SJSA1 (cell line): ENCODE measurements around the gene KIF6. TPM values are rescaled to one million over a fixed set of nuclear protein-coding genes. Genes with fewer than 3 reads are reported as not detected.
A peak's percentile ranks its signal among the peaks of the same experiment; 100 is the strongest.

Experiments
- DNase-seq, 2 experiments: peaks; one replicate each; pipeline ENCODE4 v3.0.0-alpha.2; 2015 to 2020; ENCODE audit warnings: low spot score in 2 of 2, low read depth in 1 of 2
- H3K27ac ChIP-seq: fragments of 250-450 bp; sonication (Bioruptor Pico); 2 replicates; pipeline ENCODE4 v1.5.1; 2020; ENCODE audit warnings: mild to moderate bottlenecking, moderate library complexity
- H3K27me3 ChIP-seq: fragments of 250-450 bp; sonication (Bioruptor Pico); replicated peaks from 2 replicates; pipeline ENCODE4 v1.5.1; 2020; ENCODE audit warnings: mild to moderate bottlenecking, moderate library complexity
- H3K36me3 ChIP-seq: fragments of 250-450 bp; sonication (Bioruptor Pico); 2 replicates; pipeline ENCODE4 v1.5.1; 2020; ENCODE audit warnings: mild to moderate bottlenecking
- H3K4me1 ChIP-seq: fragments of 250-450 bp; sonication (Bioruptor Pico); replicated peaks from 2 replicates; pipeline ENCODE4 v1.6.1; 2021; ENCODE audit warnings: mild to moderate bottlenecking
- H3K4me3 ChIP-seq: fragments of 250-450 bp; sonication (Bioruptor Pico); 2 replicates; pipeline ENCODE4 v1.5.1; 2020; ENCODE audit warnings: mild to moderate bottlenecking
- H3K9me3 ChIP-seq: fragments of 250-450 bp; sonication (Bioruptor Pico); replicated peaks from 2 replicates; pipeline ENCODE4 v1.5.1; 2020; ENCODE audit warnings: mild to moderate bottlenecking
- total RNA-seq: library from RNA; depleted of rRNA; stranded (reverse); fragments of >200 nt; shearing (Covaris generic); gene quantifications from 2 replicates; pipeline ENCODE4 v1.2.3, GENCODE V29; 2014

Gene KIF6
- total RNA-seq, 1 experiment from 2014 or later, result not detected

- no peak overlapping the region for H3K4me3 ChIP-seq
- no peaks in the 10 kb centered on the region for H3K4me1 ChIP-seq
- no peak for DNase-seq
- H3K27ac ChIP-seq, result no peak overlapping the region
- no peaks in the 10 kb centered on the region for H3K36me3 ChIP-seq
- H3K27me3 ChIP-seq, result no peaks in the 10 kb centered on the region
- H3K9me3 ChIP-seq, result no peaks in the 10 kb centered on the region
Observed at GRCh38 chr6:39375405-39375804, 349.8 kb downstream of the KIF6 start.

- Histone ChIP-seq H3K9me3 (no peaks in the 10 kb centered on the region), H3K4me3 (no peak overlapping the region), H3K4me1 (peaks cover 4% of the 10 kb centered on the region; the same call in 1 of the 2 replicates), H3K27me3 (no peaks in the 10 kb centered on the region), H3K36me3 (no peaks in the 10 kb centered on the region), H3K27ac (no peak overlapping the region)
- DNase-seq, result no peak
Observed at GRCh38 chr6:39370390-39370789, 354.8 kb downstream of the KIF6 start.

- H3K27ac ChIP-seq, result no peak overlapping the region
- no peaks in the 10 kb centered on the region for H3K36me3 ChIP-seq
- H3K27me3 ChIP-seq, result no peaks in the 10 kb centered on the region
- no peak for DNase-seq
- no peaks in the 10 kb centered on the region for H3K9me3 ChIP-seq
- H3K4me1 ChIP-seq, result peaks cover 5% of the 10 kb centered on the region; the same call in 1 of the 2 replicates
- H3K4me3 ChIP-seq, result no peak overlapping the region
Observed at GRCh38 chr6:39369987-39370386, 355.2 kb downstream of the KIF6 start.

DNA sequence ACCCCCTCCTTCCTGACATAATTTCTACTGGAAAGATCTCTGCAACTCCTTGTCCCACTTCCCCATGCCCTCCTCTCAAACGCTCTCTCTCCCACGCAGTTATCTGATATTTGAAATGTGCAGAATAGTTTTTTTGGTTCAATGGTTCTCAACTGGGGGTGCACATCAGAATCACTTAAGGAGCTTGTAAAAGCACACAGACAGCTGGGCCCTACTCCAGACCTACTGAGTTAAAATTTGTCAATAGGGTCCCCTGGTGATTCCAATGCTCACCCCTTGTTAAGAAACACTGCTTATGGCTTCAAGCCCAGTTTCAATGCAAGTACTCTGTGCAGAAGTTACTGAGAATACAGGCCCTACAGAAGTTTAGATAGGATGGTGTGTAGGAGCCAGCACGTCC lies 357.5 kb downstream of the KIF6 start:
- DNase-seq, result no peak
- Histone ChIP-seq H3K4me1 (peaks cover 5% of the 10 kb centered on the region; the same call in 1 of the 2 replicates), H3K27me3 (no peaks in the 10 kb centered on the region), H3K27ac (no peak overlapping the region), H3K4me3 (no peak overlapping the region), H3K9me3 (no peaks in the 10 kb centered on the region), H3K36me3 (no peaks in the 10 kb centered on the region)

- no peak for DNase-seq
- Histone ChIP-seq H3K36me3 (no peaks in the 10 kb centered on the region), H3K4me1 (peaks cover 5% of the 10 kb centered on the region; the same call in 1 of the 2 replicates), H3K27ac (no peak overlapping the region), H3K9me3 (no peaks in the 10 kb centered on the region), H3K27me3 (no peaks in the 10 kb centered on the region), H3K4me3 (no peak overlapping the region)
Observed at GRCh38 chr6:39366931-39367618, 358.1 kb downstream of the KIF6 start.

DNA sequence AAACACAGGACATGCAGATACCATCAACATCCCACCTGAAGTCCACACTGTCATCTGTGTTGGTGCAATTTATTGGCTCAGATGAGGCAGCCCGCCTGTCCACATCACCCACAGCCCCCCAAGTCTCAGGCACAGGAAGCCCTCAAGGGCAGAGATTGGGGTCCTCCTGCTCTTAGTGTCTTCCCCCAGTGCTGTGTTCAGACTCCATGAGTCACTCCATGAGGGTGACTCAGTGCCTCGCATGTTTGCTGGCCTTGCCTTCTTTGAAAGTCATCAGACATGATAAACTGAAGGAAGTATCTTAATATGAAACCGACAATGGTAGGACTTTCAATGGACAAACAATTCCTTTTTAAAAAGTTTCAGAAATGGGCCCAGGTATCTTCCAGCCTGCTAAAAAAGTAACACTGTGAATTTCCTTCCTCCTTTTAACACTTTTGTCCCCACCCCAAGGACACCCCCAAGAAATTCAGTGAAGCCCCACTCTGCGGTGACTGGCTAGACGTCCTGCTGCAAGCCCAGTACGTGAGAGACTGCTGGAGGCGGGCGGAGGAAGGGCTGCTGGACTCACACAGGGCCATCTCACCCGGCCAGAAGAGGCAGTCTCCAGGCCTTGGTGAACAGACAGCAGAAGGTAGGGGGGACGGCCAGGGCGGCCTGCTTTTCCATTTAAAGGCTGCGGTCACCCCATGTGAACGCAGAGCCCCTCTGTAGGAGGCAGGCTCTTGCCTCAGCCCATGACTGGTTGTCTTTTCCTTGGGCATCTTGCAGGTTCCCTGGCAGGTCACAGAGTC lies 359.7 kb downstream of the KIF6 start:
- Histone ChIP-seq H3K4me3 (no peak overlapping the region), H3K36me3 (no peaks in the 10 kb centered on the region), H3K9me3 (no peaks in the 10 kb centered on the region), H3K27ac (no peak overlapping the region), H3K27me3 (no peaks in the 10 kb centered on the region), H3K4me1 (peaks cover 5% of the 10 kb centered on the region; the same call in 1 of the 2 replicates)
- peak; percentile 22 to 40 for DNase-seq

- H3K9me3 ChIP-seq, result no peaks in the 10 kb centered on the region
Observed at GRCh38 chr6:39363280-39363679, 361.9 kb downstream of the KIF6 start.

DNA sequence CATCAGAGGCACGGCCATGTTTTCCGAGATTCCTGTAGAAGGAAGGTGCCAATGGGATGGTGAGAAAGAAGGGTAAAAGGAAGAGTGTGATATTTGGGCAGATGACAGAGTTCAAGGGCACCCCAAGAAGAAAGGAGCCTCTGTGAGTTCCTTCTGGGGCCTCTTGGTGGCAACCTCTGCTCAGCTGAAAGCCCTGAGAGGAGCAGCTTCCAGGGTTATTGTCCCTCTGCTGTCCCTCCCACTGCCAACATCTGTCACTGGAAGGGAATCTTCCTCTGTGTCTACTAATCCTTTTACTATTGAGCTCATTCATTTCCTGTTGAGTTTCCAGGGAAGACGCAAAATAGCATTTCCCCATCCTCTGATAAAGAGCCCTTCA lies 362.7 kb downstream of the KIF6 start:
- no peak overlapping the region for H3K27ac ChIP-seq

More at GRCh38 chr6:39363280-39363679, 361.9 kb downstream of the KIF6 start:
- Histone ChIP-seq H3K27ac (no peak overlapping the region), H3K4me1 (peaks cover 5% of the 10 kb centered on the region; the same call in 1 of the 2 replicates), H3K36me3 (no peaks in the 10 kb centered on the region), H3K4me3 (no peak overlapping the region), H3K27me3 (no peaks in the 10 kb centered on the region)
- peak in 1 of 2 experiments; percentile 28 for DNase-seq

GRCh38 chr6:39361657-39362486 lies 363.3 kb downstream of the KIF6 start:
- H3K9me3 ChIP-seq, result no peaks in the 10 kb centered on the region
- peaks cover 5% of the 10 kb centered on the region; the same call in 1 of the 2 replicates for H3K4me1 ChIP-seq
- no peaks in the 10 kb centered on the region for H3K36me3 ChIP-seq
- no peak overlapping the region for H3K27ac ChIP-seq
- no peak overlapping the region for H3K4me3 ChIP-seq
- no peaks in the 10 kb centered on the region for H3K27me3 ChIP-seq
- DNase-seq, result peak in 1 of 2 experiments; percentile 42

More for the DNA sequence above, 362.7 kb downstream of the KIF6 start:
- Histone ChIP-seq H3K9me3 (no peaks in the 10 kb centered on the region), H3K27me3 (no peaks in the 10 kb centered on the region), H3K4me3 (no peak overlapping the region), H3K36me3 (no peaks in the 10 kb centered on the region), H3K4me1 (peaks cover 5% of the 10 kb centered on the region; the same call in 1 of the 2 replicates)
- no peak for DNase-seq

DNA sequence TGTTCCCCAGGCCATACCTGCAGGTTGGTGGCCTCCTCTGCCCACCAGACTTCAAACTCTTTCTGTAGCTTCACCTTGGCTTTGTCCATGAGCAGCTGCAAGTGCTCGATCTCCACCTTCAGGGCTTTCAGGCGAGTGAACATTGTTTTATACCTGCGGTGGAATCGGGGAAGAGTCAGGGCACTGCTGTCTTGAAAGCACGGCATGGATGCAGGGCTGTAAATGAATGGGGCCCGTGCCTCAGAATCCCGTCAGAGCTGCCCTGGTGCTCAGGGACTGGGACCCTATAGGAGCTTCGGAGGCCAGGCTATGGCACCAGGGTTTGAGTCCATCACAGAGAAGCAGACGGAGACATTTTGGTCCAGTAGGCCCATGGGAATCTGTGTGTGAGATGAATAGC lies 364.8 kb downstream of the KIF6 start:
- DNase-seq, result no peak
- H3K27me3 ChIP-seq, result no peaks in the 10 kb centered on the region
- peaks cover under 1% of the 10 kb centered on the region; the same call in 1 of the 2 replicates for H3K4me1 ChIP-seq
- no peak overlapping the region for H3K27ac ChIP-seq
- H3K9me3 ChIP-seq, result no peaks in the 10 kb centered on the region
- H3K36me3 ChIP-seq, result no peaks in the 10 kb centered on the region
- H3K4me3 ChIP-seq, result no peak overlapping the region

- Histone ChIP-seq H3K27ac (no peak overlapping the region), H3K27me3 (no peaks in the 10 kb centered on the region), H3K9me3 (no peaks in the 10 kb centered on the region), H3K4me1 (no peaks in the 10 kb centered on the region), H3K36me3 (no peaks in the 10 kb centered on the region), H3K4me3 (no peak overlapping the region)
- DNase-seq, result no peak
Observed at GRCh38 chr6:39357998-39358686, 367.1 kb downstream of the KIF6 start.

DNA sequence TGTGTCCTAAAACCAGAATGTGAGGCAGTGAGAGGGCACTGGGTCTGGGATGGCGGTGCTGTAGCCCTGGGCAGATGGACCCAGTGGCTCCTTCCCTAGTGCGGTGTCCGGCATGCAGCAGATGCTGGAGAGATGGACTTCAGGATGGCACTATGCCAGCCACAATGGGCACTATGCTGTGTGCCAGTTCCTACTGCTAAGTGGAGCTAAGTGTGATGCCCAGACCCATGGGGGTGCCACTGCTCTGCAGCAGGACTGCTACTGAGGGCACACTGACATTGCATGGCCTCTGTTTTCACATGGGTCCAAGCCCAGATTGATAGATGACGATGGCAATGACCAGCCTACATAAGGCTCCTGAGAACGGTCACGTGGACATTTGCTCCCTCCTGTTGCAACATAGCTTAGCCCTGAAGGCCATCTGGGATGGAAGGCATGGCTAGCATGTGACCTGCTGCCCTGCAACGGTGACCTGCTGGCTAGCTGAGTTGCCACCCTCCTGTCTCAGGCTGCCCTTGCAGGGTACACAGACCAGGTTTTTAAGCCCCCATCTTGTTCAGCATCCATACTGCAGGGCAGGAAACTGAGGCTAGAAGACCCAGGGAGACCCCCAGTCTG lies 371.4 kb downstream of the KIF6 start:
- no peak overlapping the region for H3K27ac ChIP-seq
- H3K4me3 ChIP-seq, result no peak overlapping the region
- no peaks in the 10 kb centered on the region for H3K4me1 ChIP-seq
- no peaks in the 10 kb centered on the region for H3K36me3 ChIP-seq
- H3K9me3 ChIP-seq, result no peaks in the 10 kb centered on the region
- DNase-seq, result no peak
- no peaks in the 10 kb centered on the region for H3K27me3 ChIP-seq
